Astrocyte (in vitro differentiated cells and primary cell): Measurements from ENCODE around the gene MAN1A1. TPM values are rescaled to one million over a fixed set of nuclear protein-coding genes. Genes with fewer than 3 reads are reported as not detected.

Experiments used
- DNase-seq: peaks from one replicate; pipeline ENCODE4 v3.0.0-alpha.2; 2010; ENCODE audit warnings: low read depth
- FAIRE-seq: peaks from 2 replicates; lab custom pipeline; 2011; peaks lifted over from hg19 to GRCh38; lab: Jason Lieb, UNC
- H2AFZ ChIP-seq: 2 replicates; pipeline ENCODE4 v1.6.0; 2012; ENCODE audit warnings: low read depth, low read length, inconsistent platforms
- H3K27ac ChIP-seq: 2 replicates; pipeline ENCODE4 v1.5.1; 2011; ENCODE audit warnings: low read depth, low read length, inconsistent platforms
- H3K27me3 ChIP-seq: 2 replicates; pipeline ENCODE4 v1.6.0; 2011; ENCODE audit warnings: low read length, inconsistent platforms; ENCODE audit not compliant: insufficient read depth
- H3K36me3 ChIP-seq: 2 replicates; pipeline ENCODE4 v1.5.1; 2011; ENCODE audit warnings: low read length, inconsistent platforms; ENCODE audit not compliant: insufficient read depth
- H3K4me1 ChIP-seq: 2 replicates; pipeline ENCODE4 v1.5.1; 2011; ENCODE audit warnings: low read length, inconsistent platforms; ENCODE audit not compliant: insufficient read depth
- H3K4me2 ChIP-seq: 2 replicates; pipeline ENCODE4 v1.6.0; 2012; ENCODE audit warnings: low read length, inconsistent platforms
- H3K4me3 ChIP-seq: 2 replicates; pipeline ENCODE4 v1.5.1; 2011; ENCODE audit warnings: low read depth, mild to moderate bottlenecking, low read length, inconsistent platforms; ENCODE audit not compliant: insufficient read depth
- H3K79me2 ChIP-seq: 2 replicates; pipeline ENCODE4 v1.6.0; 2012; ENCODE audit warnings: mild to moderate bottlenecking, low read length, inconsistent platforms; ENCODE audit not compliant: insufficient read depth
- H3K9ac ChIP-seq: 2 replicates; pipeline ENCODE4 v1.6.0; 2012; ENCODE audit warnings: mild to moderate bottlenecking, low read length, inconsistent platforms
- H3K9me3 ChIP-seq: 2 replicates; pipeline ENCODE4 v1.5.1; 2012; ENCODE audit warnings: low read depth, mild to moderate bottlenecking, low read length, inconsistent platforms; ENCODE audit not compliant: insufficient read depth
- H4K20me1 ChIP-seq: 2 replicates; pipeline ENCODE4 v1.6.0; 2012; ENCODE audit warnings: low read length, inconsistent platforms; ENCODE audit not compliant: insufficient read depth
- H3K27ac Mint-ChIP-seq: one replicate; pipeline ENCODE4 v1.8.0; 2021; ENCODE audit warnings: mild to moderate bottlenecking, mixed read lengths; ENCODE audit not compliant: unreplicated experiment
- H3K27me3 Mint-ChIP-seq: one replicate; pipeline ENCODE4 v1.8.0; 2021; ENCODE audit warnings: low read depth, mixed read lengths; ENCODE audit not compliant: unreplicated experiment
- H3K36me3 Mint-ChIP-seq: one replicate; pipeline ENCODE4 v1.8.0; 2021; ENCODE audit warnings: low read depth, mixed read lengths; ENCODE audit not compliant: unreplicated experiment
- H3K4me1 Mint-ChIP-seq: one replicate; pipeline ENCODE4 v1.8.0; 2021; ENCODE audit warnings: low read depth, mixed read lengths; ENCODE audit not compliant: unreplicated experiment
- H3K4me3 Mint-ChIP-seq: one replicate; pipeline ENCODE4 v1.8.0; 2021; ENCODE audit warnings: mild to moderate bottlenecking, moderate library complexity, mixed read lengths; ENCODE audit not compliant: unreplicated experiment
- H3K9me3 Mint-ChIP-seq: one replicate; pipeline ENCODE4 v1.8.0; 2021; ENCODE audit warnings: mild to moderate bottlenecking, mixed read lengths; ENCODE audit not compliant: unreplicated experiment
- EZH2 ChIP-seq: IDR thresholded peaks from 2 replicates; pipeline ENCODE4 v1.6.1; 2012; ENCODE audit warnings: mild to moderate bottlenecking, low read length, inconsistent platforms; ENCODE audit not compliant: insufficient read depth
- total RNA-seq: library from RNA; stranded (reverse); gene quantifications from 2 replicates; pipeline ENCODE4 v1.2.1, GENCODE V29; 2021
- TF ChIP-seq, protein P1 (sequence below): IDR thresholded peaks from 2 replicates; pipeline ENCODE4 v1.5.1; 2011; ENCODE audit warnings: low read depth, mild to moderate bottlenecking, inconsistent platforms, low read length, moderate library complexity; ENCODE audit not compliant: insufficient read depth

MAN1A1 gene
- total RNA-seq, 1 donor from 2014 or later = 11.7 TPM

DNA sequence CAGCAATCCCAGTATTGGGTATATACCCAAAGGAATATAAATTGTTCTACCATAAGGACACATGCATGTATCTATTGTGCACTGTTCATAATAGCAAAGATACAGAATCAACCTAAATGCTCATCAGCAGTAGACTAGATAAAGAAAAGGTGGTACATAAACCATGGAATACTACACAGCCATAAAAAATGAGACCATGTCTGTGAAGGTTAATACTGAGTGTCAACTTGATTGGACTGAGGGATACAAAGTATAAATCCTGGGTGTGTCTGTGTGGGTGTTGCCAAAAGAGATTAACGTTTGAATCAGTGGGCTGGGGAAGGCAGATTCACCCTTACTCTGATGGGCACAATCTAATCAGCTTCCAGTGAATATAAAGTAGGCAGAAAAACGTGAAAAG, 86.9 kb downstream of the MAN1A1 start:
- Mint-ChIP-seq H3K4me1 (no peaks in the 10 kb centered on the region), H3K27ac (no peak overlapping the region), H3K27me3 (no peaks in the 10 kb centered on the region), H3K9me3 (no peaks in the 10 kb centered on the region), H3K4me3 (no peak overlapping the region), H3K36me3 (no peaks in the 10 kb centered on the region)
- Histone ChIP-seq H3K4me1 (no peaks in the 10 kb centered on the region), H3K4me3 (no peak overlapping the region), H4K20me1 (no peaks in the 10 kb centered on the region), H3K79me2 (no peaks in the 10 kb centered on the region), H3K36me3 (no peaks in the 10 kb centered on the region), H3K27ac (no peak overlapping the region), H3K9me3 (no peaks in the 10 kb centered on the region), H2AFZ (no peak overlapping the region), H3K27me3 (no peaks in the 10 kb centered on the region), H3K4me2 (no peak overlapping the region), H3K9ac (no peak overlapping the region)
- TF ChIP-seq EZH2 = no peak
- TF ChIP-seq, protein P1, sequence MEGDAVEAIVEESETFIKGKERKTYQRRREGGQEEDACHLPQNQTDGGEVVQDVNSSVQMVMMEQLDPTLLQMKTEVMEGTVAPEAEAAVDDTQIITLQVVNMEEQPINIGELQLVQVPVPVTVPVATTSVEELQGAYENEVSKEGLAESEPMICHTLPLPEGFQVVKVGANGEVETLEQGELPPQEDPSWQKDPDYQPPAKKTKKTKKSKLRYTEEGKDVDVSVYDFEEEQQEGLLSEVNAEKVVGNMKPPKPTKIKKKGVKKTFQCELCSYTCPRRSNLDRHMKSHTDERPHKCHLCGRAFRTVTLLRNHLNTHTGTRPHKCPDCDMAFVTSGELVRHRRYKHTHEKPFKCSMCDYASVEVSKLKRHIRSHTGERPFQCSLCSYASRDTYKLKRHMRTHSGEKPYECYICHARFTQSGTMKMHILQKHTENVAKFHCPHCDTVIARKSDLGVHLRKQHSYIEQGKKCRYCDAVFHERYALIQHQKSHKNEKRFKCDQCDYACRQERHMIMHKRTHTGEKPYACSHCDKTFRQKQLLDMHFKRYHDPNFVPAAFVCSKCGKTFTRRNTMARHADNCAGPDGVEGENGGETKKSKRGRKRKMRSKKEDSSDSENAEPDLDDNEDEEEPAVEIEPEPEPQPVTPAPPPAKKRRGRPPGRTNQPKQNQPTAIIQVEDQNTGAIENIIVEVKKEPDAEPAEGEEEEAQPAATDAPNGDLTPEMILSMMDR = no peak
- peak; percentile 32 for FAIRE-seq
- DNase-seq = no peak

- no peaks in the 10 kb centered on the region for H3K9me3 ChIP-seq
- H3K27ac Mint-ChIP-seq = no peak overlapping the region
- no peaks in the 10 kb centered on the region for H3K36me3 ChIP-seq
- no peak overlapping the region for H2AFZ ChIP-seq
- no peak overlapping the region for H3K4me2 ChIP-seq
- H3K9ac ChIP-seq = no peak overlapping the region
- H3K9me3 Mint-ChIP-seq = no peaks in the 10 kb centered on the region
- H3K4me3 ChIP-seq = no peak overlapping the region
- no peaks in the 10 kb centered on the region for H3K27me3 ChIP-seq
- no peak for DNase-seq
- no peak overlapping the region for H3K4me3 Mint-ChIP-seq
- FAIRE-seq = no peak
- no peaks in the 10 kb centered on the region for H3K4me1 Mint-ChIP-seq
- H3K27ac ChIP-seq = no peak overlapping the region
- no peaks in the 10 kb centered on the region for H3K79me2 ChIP-seq
- H3K27me3 Mint-ChIP-seq = no peaks in the 10 kb centered on the region
- no peaks in the 10 kb centered on the region for H3K36me3 Mint-ChIP-seq
- TF ChIP-seq, protein P1 = no peak
- no peak for TF ChIP-seq EZH2
- H4K20me1 ChIP-seq = no peaks in the 10 kb centered on the region
- H3K4me1 ChIP-seq = no peaks in the 10 kb centered on the region
Measured at GRCh38 chr6:119261944-119262284, 87.6 kb downstream of the MAN1A1 start.

DNA sequence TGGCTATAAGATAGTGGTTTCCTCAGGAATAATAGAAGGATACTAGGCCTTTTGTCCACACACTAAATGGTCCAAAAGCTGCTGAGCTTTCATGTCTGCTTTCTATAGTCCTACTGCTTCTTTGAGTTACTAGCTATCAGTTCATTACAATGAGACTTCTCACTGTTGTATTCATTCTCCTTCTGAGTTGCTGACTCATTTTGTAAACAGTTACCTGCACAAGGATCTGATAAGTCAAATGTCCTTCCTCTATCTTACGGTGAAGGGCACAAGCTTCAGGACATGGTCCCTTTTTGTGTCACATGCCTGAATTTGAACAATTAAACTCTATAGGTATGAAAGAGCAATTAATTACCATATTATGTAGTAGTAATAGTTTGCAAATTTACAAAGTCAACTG, 90.5 kb downstream of the MAN1A1 start:
- H3K27me3 Mint-ChIP-seq = no peaks in the 10 kb centered on the region
- TF ChIP-seq, protein P1 = no peak
- no peak for TF ChIP-seq EZH2
- H3K79me2 ChIP-seq = no peaks in the 10 kb centered on the region

More for the DNA sequence above, 90.5 kb downstream of the MAN1A1 start:
- no peaks in the 10 kb centered on the region for H3K27me3 ChIP-seq
- no peaks in the 10 kb centered on the region for H4K20me1 ChIP-seq
- no peak for FAIRE-seq
- H3K4me1 Mint-ChIP-seq = no peaks in the 10 kb centered on the region
- H3K9me3 Mint-ChIP-seq = no peaks in the 10 kb centered on the region
- no peaks in the 10 kb centered on the region for H3K36me3 Mint-ChIP-seq
- H3K4me1 ChIP-seq = no peaks in the 10 kb centered on the region
- no peak for DNase-seq
- no peak overlapping the region for H3K4me3 Mint-ChIP-seq
- H2AFZ ChIP-seq = no peak overlapping the region
- H3K27ac Mint-ChIP-seq = no peak overlapping the region
- no peak overlapping the region for H3K4me2 ChIP-seq
- no peaks in the 10 kb centered on the region for H3K9me3 ChIP-seq
- H3K27ac ChIP-seq = no peak overlapping the region
- no peak overlapping the region for H3K9ac ChIP-seq
- no peak overlapping the region for H3K4me3 ChIP-seq
- no peaks in the 10 kb centered on the region for H3K36me3 ChIP-seq
